GM23338 (cell line): Measurements from ENCODE around the gene YWHAB. TPM values are rescaled to one million over a fixed set of nuclear protein-coding genes. Genes with fewer than 3 reads are reported as not detected.

ENCODE experiments used
- CREB1 ChIP-seq: fragments of 250-450 bp; sonication (Bioruptor Pico); IDR thresholded peaks from 2 replicates; pipeline ENCODE4 v1.5.0; 2020; ENCODE audit warnings: low read depth, mild to moderate bottlenecking, moderate library complexity
- CTCF ChIP-seq, 2 experiments: fragments of 200-600 bp in 1 of 2; sonication (generic) in 1 of 2; conservative IDR thresholded peaks; 2 replicates each; pipeline versions ENCODE4 v1.5.1 to v1.6.1; 2016 to 2017; ENCODE audit warnings: antibody characterized with exemption in 2 of 2, low read depth in 2 of 2, mild to moderate bottlenecking in 2 of 2, moderate library complexity in 1 of 2
- EZH2 ChIP-seq: fragments of 200-600 bp; sonication (generic); IDR thresholded peaks from one replicate; pipeline ENCODE4 v1.8.0; 2017; ENCODE audit warnings: antibody characterized with exemption, mild to moderate bottlenecking, low read depth; ENCODE audit not compliant: unreplicated experiment
- ZNF331 ChIP-seq: fragments of 250-450 bp; sonication (Bioruptor Pico); IDR thresholded peaks from 2 replicates; pipeline ENCODE4 v1.5.0; 2020; ENCODE audit warnings: low read depth, mild to moderate bottlenecking, moderate library complexity
- ZNF462 ChIP-seq: fragments of 250-450 bp; sonication (Bioruptor Pico); IDR thresholded peaks from 2 replicates; pipeline ENCODE4 v1.5.0; 2020; ENCODE audit warnings: mild to moderate bottlenecking, moderate library complexity
- polyA plus RNA-seq: library from polyadenylated mRNA; unstranded; fragments of >200 nt; fragmentation: Nextera tagmentation; extraction: Ambion mirVana; gene quantifications from 2 replicates; pipeline ENCODE4 v1.2.1, GENCODE V29; 2016
- total RNA-seq: library from RNA; depleted of rRNA; stranded (reverse); fragments of >200 nt; shearing (Covaris generic); gene quantifications from 2 replicates; pipeline ENCODE4 v1.2.3, GENCODE V29; 2014

The YWHAB gene
- total and polyA plus RNA-seq, 2 experiments from 2014 or later, result 121 to 519 TPM

- no peak for TF ChIP-seq ZNF331 (CRISPR knock-in tag)
- TF ChIP-seq CREB1 (CRISPR knock-in tag), result no peak
- no peak for TF ChIP-seq CTCF (conservative IDR thresholded peaks at IDR 0.05; ENCODE audit: low read depth in 2 of 2)
- no peak for TF ChIP-seq ZNF462 (CRISPR knock-in tag)
- TF ChIP-seq EZH2, result no peak
These were observed 23.7 kb downstream of the YWHAB start (continued) for GRCh38 chr20:44908987-44909871.
